ENCODE data around the gene MGRN1.
A peak's percentile ranks its signal among the peaks of the same experiment; 100 is the strongest.

MGRN1 gene

DNA sequence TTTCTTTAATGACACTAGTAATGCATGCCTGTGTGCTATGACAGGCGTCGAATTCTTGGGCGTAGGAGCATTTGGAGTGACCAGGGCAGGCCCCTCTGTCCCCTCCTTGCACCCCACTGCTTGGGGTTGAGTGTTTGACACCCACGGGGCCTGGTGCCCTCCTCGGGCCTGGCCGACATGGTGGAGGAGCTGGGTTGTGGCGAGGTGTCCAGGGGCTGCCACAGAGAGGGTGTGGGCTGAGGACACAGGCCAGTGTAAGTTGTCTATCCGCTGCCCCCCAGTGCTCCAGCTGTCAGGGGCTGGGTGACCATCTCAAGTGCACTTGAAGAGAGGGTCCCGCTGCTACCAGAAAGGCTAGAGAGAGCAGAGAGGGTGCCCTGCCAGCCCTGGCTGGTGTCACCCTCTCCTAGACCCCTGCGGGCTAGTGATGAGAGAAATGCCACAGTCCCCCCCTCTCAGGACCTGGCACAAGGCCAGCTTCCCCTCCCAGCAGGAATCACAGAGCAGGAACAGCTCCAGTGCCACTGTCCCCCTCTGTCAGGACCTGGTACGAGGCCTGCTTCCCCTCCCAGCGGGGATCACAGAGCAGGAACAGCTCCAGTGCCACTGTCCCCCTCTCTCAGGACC, 30.5 kb downstream of the MGRN1 start:
- TF ChIP-seq ZNF274 (IDR thresholded peaks at IDR 0.05; ENCODE audit: low read depth, low read length) (no peak), YY1 (IDR thresholded peaks at IDR 0.05; ENCODE audit: insufficient read depth, insufficient read length) (no peak), SUZ12 (IDR thresholded peaks at IDR 0.05; ENCODE audit: extremely low read depth, insufficient read depth, insufficient read length) (no peak)
- Histone ChIP-seq H3K4me3 (ENCODE audit: insufficient read length, low read depth) (no peak overlapping the region), H3K9me3 (ENCODE audit: insufficient read depth, low read length) (no peaks in the 10 kb centered on the region), H3K36me3 (ENCODE audit: insufficient read depth, insufficient read length, low read length) (peaks cover 84% of the 10 kb centered on the region), H3K27me3 (ENCODE audit: insufficient read depth, insufficient read length) (no peaks in the 10 kb centered on the region), H3K4me1 (ENCODE audit: insufficient read depth, insufficient read length) (peaks cover 10% of the 10 kb centered on the region), H3K9ac (ENCODE audit: insufficient read length, low read depth) (no peak overlapping the region)
- DNase-seq (ENCODE audit: low read depth, low spot score): no peak

DNA sequence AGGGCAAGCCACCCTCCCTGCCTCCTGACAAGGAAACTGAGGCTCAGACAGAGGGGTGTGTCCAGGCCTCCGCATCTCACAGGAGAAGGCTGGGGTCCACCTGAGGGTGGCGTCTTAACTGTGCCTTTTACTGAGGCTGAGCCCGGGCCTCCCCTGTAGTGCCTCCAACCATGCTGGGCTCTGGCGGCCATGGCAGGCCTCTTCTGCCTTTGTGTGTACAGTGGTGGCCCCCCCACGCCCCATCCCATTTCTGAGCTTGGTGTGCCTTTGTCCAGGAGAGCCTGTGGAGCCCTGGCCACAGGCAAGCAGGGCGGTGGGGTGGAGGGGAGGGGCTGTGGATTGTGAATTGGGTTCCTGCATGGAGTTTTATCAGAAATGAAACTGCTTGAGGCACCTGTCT, 31.2 kb downstream of the MGRN1 start:
- peaks cover 8% of the 10 kb centered on the region for H3K4me1 ChIP-seq (ENCODE audit: insufficient read depth, insufficient read length)
- H3K9me3 ChIP-seq (ENCODE audit: insufficient read depth, low read length): no peaks in the 10 kb centered on the region
- TF ChIP-seq SUZ12 (IDR thresholded peaks at IDR 0.05; ENCODE audit: extremely low read depth, insufficient read depth, insufficient read length): no peak
- TF ChIP-seq ZNF274 (IDR thresholded peaks at IDR 0.05; ENCODE audit: low read depth, low read length): no peak
- TF ChIP-seq YY1 (IDR thresholded peaks at IDR 0.05; ENCODE audit: insufficient read depth, insufficient read length): no peak
- H3K4me3 ChIP-seq (ENCODE audit: insufficient read length, low read depth): no peak overlapping the region
- H3K27me3 ChIP-seq (ENCODE audit: insufficient read depth, insufficient read length): no peaks in the 10 kb centered on the region
- peaks cover 83% of the 10 kb centered on the region for H3K36me3 ChIP-seq (ENCODE audit: insufficient read depth, insufficient read length, low read length)
- DNase-seq (ENCODE audit: low read depth, low spot score): no peak
- H3K9ac ChIP-seq (ENCODE audit: insufficient read length, low read depth): no peak overlapping the region

DNA sequence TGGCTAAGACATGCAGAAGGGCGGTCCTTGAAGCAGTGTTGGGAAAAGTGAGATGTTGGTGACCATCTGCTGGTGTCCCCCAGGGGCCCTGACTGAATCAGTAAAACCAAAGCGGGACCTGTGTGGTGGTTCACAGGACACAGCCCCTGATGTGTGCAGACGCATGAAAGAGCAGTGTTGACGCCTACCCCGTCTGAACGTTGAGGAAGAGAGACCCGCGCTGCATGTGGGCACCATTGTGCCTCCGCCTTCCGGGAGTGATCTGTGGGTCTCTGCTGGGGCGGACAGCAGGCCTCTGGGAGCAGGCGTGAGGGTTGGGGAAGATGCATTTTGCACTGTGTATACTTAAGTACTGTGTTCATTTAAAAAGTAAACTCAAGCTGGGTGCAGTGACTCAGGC, 31.6 kb downstream of the MGRN1 start:
- Histone ChIP-seq H3K27me3 (ENCODE audit: insufficient read depth, insufficient read length) (no peaks in the 10 kb centered on the region), H3K9ac (ENCODE audit: insufficient read length, low read depth) (no peak overlapping the region), H3K4me3 (ENCODE audit: insufficient read length, low read depth) (no peak overlapping the region), H3K9me3 (ENCODE audit: insufficient read depth, low read length) (no peaks in the 10 kb centered on the region), H3K36me3 (ENCODE audit: insufficient read depth, insufficient read length, low read length) (peaks cover 83% of the 10 kb centered on the region), H3K4me1 (ENCODE audit: insufficient read depth, insufficient read length) (peaks cover 8% of the 10 kb centered on the region)
- TF ChIP-seq SUZ12 (IDR thresholded peaks at IDR 0.05; ENCODE audit: extremely low read depth, insufficient read depth, insufficient read length) (no peak), ZNF274 (IDR thresholded peaks at IDR 0.05; ENCODE audit: low read depth, low read length) (no peak), YY1 (IDR thresholded peaks at IDR 0.05; ENCODE audit: insufficient read depth, insufficient read length) (no peak)
- no peak for DNase-seq (ENCODE audit: low read depth, low spot score)

DNA sequence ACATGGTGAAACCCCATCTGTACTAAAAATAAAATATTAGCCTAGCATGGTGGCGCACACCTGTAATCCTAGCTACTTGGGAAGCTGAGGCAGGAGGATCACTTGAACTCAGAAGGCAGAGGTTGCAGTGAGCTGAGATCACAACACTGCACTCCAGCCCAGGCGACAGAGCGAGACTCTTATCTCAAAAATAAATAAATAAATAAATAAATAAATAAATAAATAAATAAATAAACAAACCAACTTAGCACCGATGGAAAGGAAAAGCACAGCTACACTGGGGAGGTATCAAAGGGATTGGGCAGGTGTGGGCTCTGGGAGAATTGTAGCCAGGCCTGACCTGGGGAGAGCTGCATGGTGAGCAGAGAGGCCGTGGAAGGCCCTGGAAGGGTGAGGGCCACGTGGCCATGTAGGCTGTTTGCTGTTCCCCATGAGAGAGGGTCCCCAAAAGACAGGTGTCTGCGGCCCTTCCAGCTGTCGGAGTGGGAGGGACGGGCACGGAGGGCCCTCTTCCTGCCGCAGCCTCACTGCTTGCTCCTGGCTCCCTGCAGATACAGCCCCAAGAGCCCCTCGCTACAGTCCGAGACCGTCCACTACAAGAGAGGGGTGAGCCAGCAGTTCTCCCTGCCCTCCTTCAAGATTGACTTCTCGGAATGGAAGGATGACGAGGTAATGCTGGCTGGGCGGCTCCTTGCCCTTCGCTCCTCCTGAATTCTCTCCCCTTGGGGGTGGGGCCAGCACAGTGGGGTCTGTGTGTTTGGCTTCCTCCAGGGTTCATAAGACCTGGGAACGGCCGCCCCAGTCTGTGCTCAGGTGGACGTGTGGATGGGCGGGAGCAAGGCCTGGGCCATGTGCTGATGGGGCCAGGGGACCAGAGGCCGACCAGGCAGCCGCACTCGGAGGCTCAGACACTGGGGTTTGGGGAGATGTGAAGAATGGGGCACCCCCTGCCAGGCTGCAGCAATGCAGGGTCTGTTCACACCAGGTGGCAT, 32.4 kb downstream of the MGRN1 start:
- H3K9me3 ChIP-seq (ENCODE audit: insufficient read depth, low read length): no peaks in the 10 kb centered on the region
- TF ChIP-seq SUZ12 (IDR thresholded peaks at IDR 0.05; ENCODE audit: extremely low read depth, insufficient read depth, insufficient read length): no peak
- H3K9ac ChIP-seq (ENCODE audit: insufficient read length, low read depth): peak overlapping the region; percentile 64
- peaks cover 83% of the 10 kb centered on the region for H3K36me3 ChIP-seq (ENCODE audit: insufficient read depth, insufficient read length, low read length)
- H3K4me3 ChIP-seq (ENCODE audit: insufficient read length, low read depth): peak overlapping the region; percentile 2
- no peak for DNase-seq (ENCODE audit: low read depth, low spot score)
- peaks cover 8% of the 10 kb centered on the region for H3K4me1 ChIP-seq (ENCODE audit: insufficient read depth, insufficient read length)
- no peaks in the 10 kb centered on the region for H3K27me3 ChIP-seq (ENCODE audit: insufficient read depth, insufficient read length)

DNA sequence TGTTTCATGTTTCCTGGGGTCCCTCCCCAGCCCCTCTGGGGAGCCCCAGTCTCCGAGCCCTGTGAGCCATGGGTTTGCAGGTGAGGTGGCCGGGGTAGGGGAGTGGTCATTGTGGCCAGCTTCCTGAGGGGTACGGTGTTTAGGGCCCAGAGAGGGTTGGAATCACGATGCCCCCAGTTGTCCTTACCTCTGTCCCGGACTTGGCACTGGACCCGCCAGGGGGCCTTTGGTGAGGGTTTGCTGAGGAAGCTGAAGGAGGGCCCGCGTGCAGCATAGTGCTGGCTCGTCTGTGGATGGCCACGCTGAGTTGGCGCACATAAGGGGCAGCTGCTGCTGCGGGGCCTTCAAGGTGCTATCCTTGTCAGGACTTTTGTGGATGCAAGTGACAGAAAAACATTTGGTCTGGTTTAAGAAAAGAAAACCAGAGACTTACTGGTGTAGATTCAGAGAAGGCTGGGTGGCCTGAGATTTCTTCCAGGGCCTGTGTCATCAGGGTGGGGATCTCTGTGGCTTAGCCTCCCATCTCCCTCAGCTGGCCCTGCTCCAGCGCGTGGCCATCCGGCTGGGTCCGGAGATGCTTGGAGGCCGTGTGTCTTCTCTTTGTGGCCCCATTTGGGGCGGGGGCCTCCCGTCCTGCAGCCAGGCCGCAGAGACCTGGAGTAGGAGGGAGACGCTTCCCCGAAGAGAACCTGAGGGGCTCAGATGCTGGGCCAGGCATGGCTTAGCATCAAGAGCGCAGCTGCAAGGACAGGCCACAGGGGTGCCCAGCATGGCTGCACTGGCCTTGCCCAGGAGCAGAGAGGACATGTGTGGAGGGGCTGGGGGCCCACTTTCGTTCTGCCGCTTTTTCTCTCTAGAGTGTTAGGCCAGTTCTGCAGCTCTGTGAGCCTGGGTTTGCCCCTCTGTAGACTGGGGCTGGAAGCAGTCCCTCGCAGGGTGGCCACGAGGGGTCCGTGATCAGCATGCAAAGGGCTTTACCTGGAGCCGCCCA, 35.0 kb downstream of the MGRN1 start:
- TF ChIP-seq YY1 (IDR thresholded peaks at IDR 0.05; ENCODE audit: insufficient read depth, insufficient read length) (no peak), ZNF274 (IDR thresholded peaks at IDR 0.05; ENCODE audit: low read depth, low read length) (no peak), SUZ12 (IDR thresholded peaks at IDR 0.05; ENCODE audit: extremely low read depth, insufficient read depth, insufficient read length) (no peak)
- H3K4me1 ChIP-seq (ENCODE audit: insufficient read depth, insufficient read length): peaks cover 12% of the 10 kb centered on the region

DNA sequence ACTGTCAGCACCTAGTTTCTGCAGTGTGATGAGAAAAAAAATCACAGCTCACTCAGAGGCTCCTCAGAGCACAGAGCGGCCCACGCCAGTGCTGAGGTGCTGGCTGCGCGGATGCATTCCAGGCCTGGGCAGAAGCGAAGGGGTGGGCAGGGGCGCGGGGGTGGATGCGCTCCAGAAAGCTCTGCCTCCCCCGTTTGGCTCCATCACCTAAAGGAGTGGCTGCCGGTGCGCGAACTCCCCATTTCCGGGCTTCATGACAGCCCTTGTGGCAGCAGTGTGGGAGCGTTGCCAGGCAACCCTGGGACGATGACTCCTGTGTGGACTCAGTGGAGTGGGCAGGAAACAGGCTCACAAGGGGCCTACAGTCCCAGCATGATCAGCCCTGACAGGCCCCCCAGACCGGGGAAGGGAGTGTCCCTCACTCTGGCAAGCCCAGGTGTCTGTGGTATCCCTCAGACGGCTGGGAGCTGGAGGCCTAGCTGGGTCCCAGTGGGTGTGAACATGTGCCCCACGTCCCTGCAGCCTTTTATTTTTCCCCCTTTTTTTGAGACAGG, 35.9 kb downstream of the MGRN1 start:
- Histone ChIP-seq H3K4me1 (ENCODE audit: insufficient read depth, insufficient read length) (peaks cover 12% of the 10 kb centered on the region), H3K36me3 (ENCODE audit: insufficient read depth, insufficient read length, low read length) (peaks cover 81% of the 10 kb centered on the region), H3K4me3 (ENCODE audit: insufficient read length, low read depth) (no peak overlapping the region), H3K9me3 (ENCODE audit: insufficient read depth, low read length) (no peaks in the 10 kb centered on the region), H3K27me3 (ENCODE audit: insufficient read depth, insufficient read length) (no peaks in the 10 kb centered on the region), H3K9ac (ENCODE audit: insufficient read length, low read depth) (no peak overlapping the region)
- TF ChIP-seq SUZ12 (IDR thresholded peaks at IDR 0.05; ENCODE audit: extremely low read depth, insufficient read depth, insufficient read length) (no peak), YY1 (IDR thresholded peaks at IDR 0.05; ENCODE audit: insufficient read depth, insufficient read length) (no peak), ZNF274 (IDR thresholded peaks at IDR 0.05; ENCODE audit: low read depth, low read length) (no peak)
- no peak for DNase-seq (ENCODE audit: low read depth, low spot score)

More for the DNA sequence above, 35.0 kb downstream of the MGRN1 start:
- Histone ChIP-seq H3K9ac (ENCODE audit: insufficient read length, low read depth) (no peak overlapping the region), H3K9me3 (ENCODE audit: insufficient read depth, low read length) (no peaks in the 10 kb centered on the region), H3K4me3 (ENCODE audit: insufficient read length, low read depth) (no peak overlapping the region), H3K36me3 (ENCODE audit: insufficient read depth, insufficient read length, low read length) (peaks cover 86% of the 10 kb centered on the region), H3K27me3 (ENCODE audit: insufficient read depth, insufficient read length) (no peaks in the 10 kb centered on the region)
- DNase-seq (ENCODE audit: low read depth, low spot score): no peak

All from NT2/D1 (cell line).